Measurements from ENCODE around the gene NEB. TPM values are rescaled to one million over a fixed set of nuclear protein-coding genes. Genes with fewer than 3 reads are reported as not detected.

The NEB gene
- polyA plus RNA-seq, 1 donor from 2014 or later = 0.38 TPM

DNA sequence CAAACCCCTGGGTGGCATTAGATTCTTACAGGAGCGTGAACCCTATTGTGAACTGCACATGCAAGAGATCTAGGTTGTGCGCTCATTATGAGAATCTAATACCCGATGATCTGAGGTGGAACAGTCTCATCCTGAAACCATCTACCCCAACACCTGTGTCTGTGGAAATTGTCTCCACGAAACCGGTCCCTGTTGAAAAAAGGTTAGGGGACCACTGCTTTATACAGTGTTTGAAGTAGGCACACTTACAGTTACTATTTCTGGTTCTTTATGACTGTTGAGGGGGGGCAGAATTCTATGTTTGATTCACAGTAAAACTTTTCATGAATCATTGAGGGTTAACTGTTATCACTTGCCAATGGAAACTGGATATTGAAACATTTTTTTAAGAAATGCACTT lies 252.5 kb downstream of the NEB start:
- no peak overlapping the region for H3K9ac ChIP-seq (ENCODE audit: low read length)
- no peaks in the 10 kb centered on the region for H3K9me3 ChIP-seq (ENCODE audit: low read length)
- H3K27ac ChIP-seq (ENCODE audit: low read length) = no peak overlapping the region
- H3K9me2 ChIP-seq (ENCODE audit: insufficient read depth, low read length) = no peaks in the 10 kb centered on the region
- peaks cover 10% of the 10 kb centered on the region for H3K36me3 ChIP-seq (ENCODE audit: insufficient read depth, low read length)
- no peaks in the 10 kb centered on the region for H4K20me1 ChIP-seq (ENCODE audit: insufficient read depth)
- TF ChIP-seq TAF1 (IDR thresholded peaks at IDR 0.05; ENCODE audit: low read depth) (no peak), POLR2AphosphoS5 (IDR thresholded peaks at IDR 0.05) (no peak), EP300 (conservative IDR thresholded peaks at IDR 0.05; ENCODE audit: poor library complexity, severe bottlenecking) (no peak), MXI1 (conservative IDR thresholded peaks at IDR 0.05; ENCODE audit: poor library complexity, severe bottlenecking) (no peak), SMC3 (conservative IDR thresholded peaks at IDR 0.05; ENCODE audit: poor library complexity) (no peak), EZH2 (IDR thresholded peaks at IDR 0.05; ENCODE audit: borderline replicate concordance, insufficient read depth, low read length, poor library complexity, severe bottlenecking) (no peak), RAD21 (conservative IDR thresholded peaks at IDR 0.05) (no peak)
- TF ChIP-seq, protein P1, sequence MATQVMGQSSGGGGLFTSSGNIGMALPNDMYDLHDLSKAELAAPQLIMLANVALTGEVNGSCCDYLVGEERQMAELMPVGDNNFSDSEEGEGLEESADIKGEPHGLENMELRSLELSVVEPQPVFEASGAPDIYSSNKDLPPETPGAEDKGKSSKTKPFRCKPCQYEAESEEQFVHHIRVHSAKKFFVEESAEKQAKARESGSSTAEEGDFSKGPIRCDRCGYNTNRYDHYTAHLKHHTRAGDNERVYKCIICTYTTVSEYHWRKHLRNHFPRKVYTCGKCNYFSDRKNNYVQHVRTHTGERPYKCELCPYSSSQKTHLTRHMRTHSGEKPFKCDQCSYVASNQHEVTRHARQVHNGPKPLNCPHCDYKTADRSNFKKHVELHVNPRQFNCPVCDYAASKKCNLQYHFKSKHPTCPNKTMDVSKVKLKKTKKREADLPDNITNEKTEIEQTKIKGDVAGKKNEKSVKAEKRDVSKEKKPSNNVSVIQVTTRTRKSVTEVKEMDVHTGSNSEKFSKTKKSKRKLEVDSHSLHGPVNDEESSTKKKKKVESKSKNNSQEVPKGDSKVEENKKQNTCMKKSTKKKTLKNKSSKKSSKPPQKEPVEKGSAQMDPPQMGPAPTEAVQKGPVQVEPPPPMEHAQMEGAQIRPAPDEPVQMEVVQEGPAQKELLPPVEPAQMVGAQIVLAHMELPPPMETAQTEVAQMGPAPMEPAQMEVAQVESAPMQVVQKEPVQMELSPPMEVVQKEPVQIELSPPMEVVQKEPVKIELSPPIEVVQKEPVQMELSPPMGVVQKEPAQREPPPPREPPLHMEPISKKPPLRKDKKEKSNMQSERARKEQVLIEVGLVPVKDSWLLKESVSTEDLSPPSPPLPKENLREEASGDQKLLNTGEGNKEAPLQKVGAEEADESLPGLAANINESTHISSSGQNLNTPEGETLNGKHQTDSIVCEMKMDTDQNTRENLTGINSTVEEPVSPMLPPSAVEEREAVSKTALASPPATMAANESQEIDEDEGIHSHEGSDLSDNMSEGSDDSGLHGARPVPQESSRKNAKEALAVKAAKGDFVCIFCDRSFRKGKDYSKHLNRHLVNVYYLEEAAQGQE (IDR thresholded peaks at IDR 0.05; ENCODE audit: borderline replicate concordance) = no peak
- TF ChIP-seq, protein P2, sequence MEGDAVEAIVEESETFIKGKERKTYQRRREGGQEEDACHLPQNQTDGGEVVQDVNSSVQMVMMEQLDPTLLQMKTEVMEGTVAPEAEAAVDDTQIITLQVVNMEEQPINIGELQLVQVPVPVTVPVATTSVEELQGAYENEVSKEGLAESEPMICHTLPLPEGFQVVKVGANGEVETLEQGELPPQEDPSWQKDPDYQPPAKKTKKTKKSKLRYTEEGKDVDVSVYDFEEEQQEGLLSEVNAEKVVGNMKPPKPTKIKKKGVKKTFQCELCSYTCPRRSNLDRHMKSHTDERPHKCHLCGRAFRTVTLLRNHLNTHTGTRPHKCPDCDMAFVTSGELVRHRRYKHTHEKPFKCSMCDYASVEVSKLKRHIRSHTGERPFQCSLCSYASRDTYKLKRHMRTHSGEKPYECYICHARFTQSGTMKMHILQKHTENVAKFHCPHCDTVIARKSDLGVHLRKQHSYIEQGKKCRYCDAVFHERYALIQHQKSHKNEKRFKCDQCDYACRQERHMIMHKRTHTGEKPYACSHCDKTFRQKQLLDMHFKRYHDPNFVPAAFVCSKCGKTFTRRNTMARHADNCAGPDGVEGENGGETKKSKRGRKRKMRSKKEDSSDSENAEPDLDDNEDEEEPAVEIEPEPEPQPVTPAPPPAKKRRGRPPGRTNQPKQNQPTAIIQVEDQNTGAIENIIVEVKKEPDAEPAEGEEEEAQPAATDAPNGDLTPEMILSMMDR (IDR thresholded peaks at IDR 0.05; ENCODE audit: poor library complexity, severe bottlenecking) = no peak
- H3K4me2 ChIP-seq (ENCODE audit: low read length) = no peak overlapping the region
- H3K4me3 ChIP-seq (ENCODE audit: low read length) = no peak overlapping the region
- no peaks in the 10 kb centered on the region for H3F3A ChIP-seq (ENCODE audit: insufficient read depth, low read length, poor library complexity, severe bottlenecking)
- no peak overlapping the region for H2AFZ ChIP-seq (ENCODE audit: low read depth, low read length)
- no peaks in the 10 kb centered on the region for H3K27me3 ChIP-seq (ENCODE audit: insufficient read depth, low read depth, low read length)
- no peaks in the 10 kb centered on the region for H3K79me2 ChIP-seq (replicated peaks; ENCODE audit: insufficient read depth, low read length)

DNA sequence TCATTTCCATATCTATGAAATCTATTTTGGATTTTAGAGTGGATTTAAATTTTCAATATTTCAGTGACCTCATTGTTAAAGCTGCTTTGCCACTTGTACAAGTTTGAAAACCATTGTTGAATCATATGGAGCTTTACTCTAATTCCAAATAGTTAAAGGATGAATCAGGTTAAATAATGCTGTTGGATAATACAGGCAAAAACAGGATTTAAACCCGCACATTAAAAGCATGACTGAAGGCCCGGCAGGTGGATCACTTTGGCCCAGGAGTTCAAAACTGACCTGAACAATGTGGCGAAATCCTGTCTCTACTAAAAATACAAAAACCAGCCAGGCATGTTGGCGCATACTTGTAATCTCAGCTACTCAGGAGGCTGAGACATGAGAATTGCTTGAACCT lies 256.3 kb downstream of the NEB start:
- Histone ChIP-seq H3K27me3 (ENCODE audit: insufficient read depth, low read depth, low read length) (no peaks in the 10 kb centered on the region), H3K36me3 (ENCODE audit: insufficient read depth, low read length) (peaks cover 12% of the 10 kb centered on the region)

More for the DNA sequence above, 256.3 kb downstream of the NEB start:
- Histone ChIP-seq H3K79me2 (replicated peaks; ENCODE audit: insufficient read depth, low read length) (no peaks in the 10 kb centered on the region), H3K9ac (ENCODE audit: low read length) (no peak overlapping the region), H3K9me2 (ENCODE audit: insufficient read depth, low read length) (no peaks in the 10 kb centered on the region), H3K27ac (ENCODE audit: low read length) (no peak overlapping the region), H2AFZ (ENCODE audit: low read depth, low read length) (no peak overlapping the region), H3F3A (ENCODE audit: insufficient read depth, low read length, poor library complexity, severe bottlenecking) (no peaks in the 10 kb centered on the region), H3K4me3 (ENCODE audit: low read length) (no peak overlapping the region), H3K9me3 (ENCODE audit: low read length) (no peaks in the 10 kb centered on the region), H3K4me2 (ENCODE audit: low read length) (no peak overlapping the region), H4K20me1 (ENCODE audit: insufficient read depth) (no peaks in the 10 kb centered on the region)
- TF ChIP-seq, protein P1 (IDR thresholded peaks at IDR 0.05; ENCODE audit: borderline replicate concordance) = no peak
- no peak for TF ChIP-seq EP300 (conservative IDR thresholded peaks at IDR 0.05; ENCODE audit: poor library complexity, severe bottlenecking)
- TF ChIP-seq, protein P2 (IDR thresholded peaks at IDR 0.05; ENCODE audit: poor library complexity, severe bottlenecking) = no peak
- TF ChIP-seq RAD21 (conservative IDR thresholded peaks at IDR 0.05) = no peak
- no peak for TF ChIP-seq SMC3 (conservative IDR thresholded peaks at IDR 0.05; ENCODE audit: poor library complexity)
- no peak for TF ChIP-seq MXI1 (conservative IDR thresholded peaks at IDR 0.05; ENCODE audit: poor library complexity, severe bottlenecking)
- TF ChIP-seq TAF1 (IDR thresholded peaks at IDR 0.05; ENCODE audit: low read depth) = no peak
- TF ChIP-seq EZH2 (IDR thresholded peaks at IDR 0.05; ENCODE audit: borderline replicate concordance, insufficient read depth, low read length, poor library complexity, severe bottlenecking) = no peak
- no peak for TF ChIP-seq POLR2AphosphoS5 (IDR thresholded peaks at IDR 0.05)
